ENCODE data around the gene PDE3A. TPM values are rescaled to one million over a fixed set of nuclear protein-coding genes. Genes with fewer than 3 reads are reported as not detected.

The PDE3A gene
- total and polyA plus RNA-seq, 2 donors, result 1.1 to 2.2 TPM

- no peaks in the 10 kb centered on the region for H3K4me1 ChIP-seq (ENCODE audit: control insufficient read depth in 2 of 2, insufficient read depth in 2 of 2, low read length in 2 of 2)
- H3K27ac ChIP-seq (ENCODE audit: low read depth in 1 of 2, low read length in 1 of 2), result no peak overlapping the region
- no peaks in the 10 kb centered on the region for H3K27me3 ChIP-seq (ENCODE audit: control insufficient read depth in 2 of 2, insufficient read depth in 1 of 2, low read length in 1 of 2)
- H3K4me3 ChIP-seq (ENCODE audit: low read length in 2 of 2), result no peak overlapping the region
- no peaks in the 10 kb centered on the region for H3K36me3 ChIP-seq (ENCODE audit: control insufficient read depth in 2 of 2, insufficient read depth in 2 of 2, low read length in 1 of 2)
- no peaks in the 10 kb centered on the region for H3K9me3 ChIP-seq (ENCODE audit: control insufficient read depth in 2 of 2, insufficient read depth in 1 of 2, low read length in 1 of 2)
- DNase-seq (ENCODE audit: low read depth in 6 of 9, low spot score in 9 of 9), result no peak
Observed at GRCh38 chr12:20514598-20514997, 146.3 kb downstream of the PDE3A start.

GRCh38 chr12:20520532-20520931, 152.2 kb downstream of the PDE3A start:
- Histone ChIP-seq H3K4me3 (ENCODE audit: low read length in 2 of 2) (no peak overlapping the region), H3K4me1 (ENCODE audit: control insufficient read depth in 2 of 2, insufficient read depth in 2 of 2, low read length in 2 of 2) (no peaks in the 10 kb centered on the region), H3K27me3 (ENCODE audit: control insufficient read depth in 2 of 2, insufficient read depth in 1 of 2, low read length in 1 of 2) (no peaks in the 10 kb centered on the region), H3K9me3 (ENCODE audit: control insufficient read depth in 2 of 2, insufficient read depth in 1 of 2, low read length in 1 of 2) (no peaks in the 10 kb centered on the region), H3K27ac (ENCODE audit: low read depth in 1 of 2, low read length in 1 of 2) (no peak overlapping the region), H3K36me3 (ENCODE audit: control insufficient read depth in 2 of 2, insufficient read depth in 2 of 2, low read length in 1 of 2) (no peaks in the 10 kb centered on the region)
- DNase-seq (ENCODE audit: low read depth in 6 of 9, low spot score in 9 of 9), result no peak
- 87% methylated on average over 1 of the region's 1 CpG for WGBS

GRCh38 chr12:20523658-20524057, 155.3 kb downstream of the PDE3A start:
- DNase-seq (ENCODE audit: low read depth in 6 of 9, low spot score in 9 of 9), result no peak
- Histone ChIP-seq H3K4me1 (ENCODE audit: control insufficient read depth in 2 of 2, insufficient read depth in 2 of 2, low read length in 2 of 2) (no peaks in the 10 kb centered on the region), H3K36me3 (ENCODE audit: control insufficient read depth in 2 of 2, insufficient read depth in 2 of 2, low read length in 1 of 2) (no peaks in the 10 kb centered on the region), H3K9me3 (ENCODE audit: control insufficient read depth in 2 of 2, insufficient read depth in 1 of 2, low read length in 1 of 2) (no peaks in the 10 kb centered on the region), H3K4me3 (ENCODE audit: low read length in 2 of 2) (no peak overlapping the region), H3K27ac (ENCODE audit: low read depth in 1 of 2, low read length in 1 of 2) (no peak overlapping the region), H3K27me3 (ENCODE audit: control insufficient read depth in 2 of 2, insufficient read depth in 1 of 2, low read length in 1 of 2) (no peaks in the 10 kb centered on the region)
- 93% methylated on average over 2 of the region's 2 CpGs for WGBS

- no peak for DNase-seq (ENCODE audit: low read depth in 6 of 9, low spot score in 9 of 9)
- Histone ChIP-seq H3K4me1 (ENCODE audit: control insufficient read depth in 2 of 2, insufficient read depth in 2 of 2, low read length in 2 of 2) (no peaks in the 10 kb centered on the region), H3K27me3 (ENCODE audit: control insufficient read depth in 2 of 2, insufficient read depth in 1 of 2, low read length in 1 of 2) (no peaks in the 10 kb centered on the region), H3K27ac (ENCODE audit: low read depth in 1 of 2, low read length in 1 of 2) (no peak overlapping the region), H3K4me3 (ENCODE audit: low read length in 2 of 2) (no peak overlapping the region), H3K36me3 (ENCODE audit: control insufficient read depth in 2 of 2, insufficient read depth in 2 of 2, low read length in 1 of 2) (no peaks in the 10 kb centered on the region), H3K9me3 (ENCODE audit: control insufficient read depth in 2 of 2, insufficient read depth in 1 of 2, low read length in 1 of 2) (no peaks in the 10 kb centered on the region)
- WGBS, result 88% methylated on average over 5 of the region's 5 CpGs
Observed at GRCh38 chr12:20524113-20524512, 155.8 kb downstream of the PDE3A start.

GRCh38 chr12:20525064-20525610, 156.8 kb downstream of the PDE3A start:
- H3K9me3 ChIP-seq (ENCODE audit: control insufficient read depth in 2 of 2, insufficient read depth in 1 of 2, low read length in 1 of 2), result no peaks in the 10 kb centered on the region
- no peaks in the 10 kb centered on the region for H3K27me3 ChIP-seq (ENCODE audit: control insufficient read depth in 2 of 2, insufficient read depth in 1 of 2, low read length in 1 of 2)
- no peak overlapping the region for H3K27ac ChIP-seq (ENCODE audit: low read depth in 1 of 2, low read length in 1 of 2)
- WGBS, result 96% methylated on average over 4 of the region's 4 CpGs
- H3K4me1 ChIP-seq (ENCODE audit: control insufficient read depth in 2 of 2, insufficient read depth in 2 of 2, low read length in 2 of 2), result no peaks in the 10 kb centered on the region
- no peak overlapping the region for H3K4me3 ChIP-seq (ENCODE audit: low read length in 2 of 2)
- no peaks in the 10 kb centered on the region for H3K36me3 ChIP-seq (ENCODE audit: control insufficient read depth in 2 of 2, insufficient read depth in 2 of 2, low read length in 1 of 2)
- DNase-seq (ENCODE audit: low read depth in 6 of 9, low spot score in 9 of 9), result no peak

GRCh38 chr12:20527417-20528163, 159.3 kb downstream of the PDE3A start:
- Histone ChIP-seq H3K27ac (ENCODE audit: low read depth in 1 of 2, low read length in 1 of 2) (no peak overlapping the region), H3K9me3 (ENCODE audit: control insufficient read depth in 2 of 2, insufficient read depth in 1 of 2, low read length in 1 of 2) (no peaks in the 10 kb centered on the region)

GRCh38 chr12:20528208-20528607, 159.9 kb downstream of the PDE3A start:
- no peaks in the 10 kb centered on the region for H3K9me3 ChIP-seq (ENCODE audit: control insufficient read depth in 2 of 2, insufficient read depth in 1 of 2, low read length in 1 of 2)

More at GRCh38 chr12:20527417-20528163, 159.3 kb downstream of the PDE3A start:
- Histone ChIP-seq H3K4me1 (ENCODE audit: control insufficient read depth in 2 of 2, insufficient read depth in 2 of 2, low read length in 2 of 2) (no peaks in the 10 kb centered on the region), H3K4me3 (ENCODE audit: low read length in 2 of 2) (no peak overlapping the region), H3K36me3 (ENCODE audit: control insufficient read depth in 2 of 2, insufficient read depth in 2 of 2, low read length in 1 of 2) (no peaks in the 10 kb centered on the region), H3K27me3 (ENCODE audit: control insufficient read depth in 2 of 2, insufficient read depth in 1 of 2, low read length in 1 of 2) (no peaks in the 10 kb centered on the region)
- DNase-seq (ENCODE audit: low read depth in 6 of 9, low spot score in 9 of 9), result no peak
- 94% methylated on average over 8 of the region's 8 CpGs for WGBS

GRCh38 chr12:20546267-20546666, 177.9 kb downstream of the PDE3A start:
- Histone ChIP-seq H3K27me3 (ENCODE audit: control insufficient read depth in 2 of 2, insufficient read depth in 1 of 2, low read length in 1 of 2) (no peaks in the 10 kb centered on the region), H3K36me3 (ENCODE audit: control insufficient read depth in 2 of 2, insufficient read depth in 2 of 2, low read length in 1 of 2) (no peaks in the 10 kb centered on the region), H3K9me3 (ENCODE audit: control insufficient read depth in 2 of 2, insufficient read depth in 1 of 2, low read length in 1 of 2) (no peaks in the 10 kb centered on the region), H3K4me3 (ENCODE audit: low read length in 2 of 2) (no peak overlapping the region), H3K27ac (ENCODE audit: low read depth in 1 of 2, low read length in 1 of 2) (no peak overlapping the region), H3K4me1 (ENCODE audit: control insufficient read depth in 2 of 2, insufficient read depth in 2 of 2, low read length in 2 of 2) (no peaks in the 10 kb centered on the region)
- 71% methylated on average over 4 of the region's 4 CpGs for WGBS
- no peak for DNase-seq (ENCODE audit: low read depth in 6 of 9, low spot score in 9 of 9)

More at GRCh38 chr12:20528208-20528607, 159.9 kb downstream of the PDE3A start:
- Histone ChIP-seq H3K27ac (ENCODE audit: low read depth in 1 of 2, low read length in 1 of 2) (no peak overlapping the region), H3K36me3 (ENCODE audit: control insufficient read depth in 2 of 2, insufficient read depth in 2 of 2, low read length in 1 of 2) (no peaks in the 10 kb centered on the region), H3K27me3 (ENCODE audit: control insufficient read depth in 2 of 2, insufficient read depth in 1 of 2, low read length in 1 of 2) (no peaks in the 10 kb centered on the region), H3K4me1 (ENCODE audit: control insufficient read depth in 2 of 2, insufficient read depth in 2 of 2, low read length in 2 of 2) (no peaks in the 10 kb centered on the region), H3K4me3 (ENCODE audit: low read length in 2 of 2) (no peak overlapping the region)
- WGBS, result 95% methylated on average over 1 of the region's 1 CpG
- no peak for DNase-seq (ENCODE audit: low read depth in 6 of 9, low spot score in 9 of 9)

GRCh38 chr12:20547816-20548575, 179.7 kb downstream of the PDE3A start:
- Histone ChIP-seq H3K27ac (ENCODE audit: low read depth in 1 of 2, low read length in 1 of 2) (no peak overlapping the region), H3K4me1 (ENCODE audit: control insufficient read depth in 2 of 2, insufficient read depth in 2 of 2, low read length in 2 of 2) (no peaks in the 10 kb centered on the region), H3K4me3 (ENCODE audit: low read length in 2 of 2) (no peak overlapping the region), H3K9me3 (ENCODE audit: control insufficient read depth in 2 of 2, insufficient read depth in 1 of 2, low read length in 1 of 2) (peaks cover 0 to 5% of the 10 kb centered on the region in 2 donors), H3K36me3 (ENCODE audit: control insufficient read depth in 2 of 2, insufficient read depth in 2 of 2, low read length in 1 of 2) (no peaks in the 10 kb centered on the region), H3K27me3 (ENCODE audit: control insufficient read depth in 2 of 2, insufficient read depth in 1 of 2, low read length in 1 of 2) (no peaks in the 10 kb centered on the region)
- 94% methylated on average over 2 of the region's 2 CpGs for WGBS
- no peak for DNase-seq (ENCODE audit: low read depth in 6 of 9, low spot score in 9 of 9)

Measured in thymus (tissue), 11 donors.